HG03571 (cell line): ENCODE measurements around the gene G0S2.

ENCODE experiments used
- ATAC-seq: cut with Tn5 transposase; IDR thresholded peaks from one replicate; pipeline ENCODE4 v1.9.1; 2021; ENCODE audit not compliant: unreplicated experiment

Gene G0S2

GRCh38 chr1:209674957-209675564 lies at the start of gene G0S2:
G0S2 (plus strand) TSS chr1:209675412; CDS start chr1:209675685, 273 bp downstream.
- no peak for ATAC-seq

DNA sequence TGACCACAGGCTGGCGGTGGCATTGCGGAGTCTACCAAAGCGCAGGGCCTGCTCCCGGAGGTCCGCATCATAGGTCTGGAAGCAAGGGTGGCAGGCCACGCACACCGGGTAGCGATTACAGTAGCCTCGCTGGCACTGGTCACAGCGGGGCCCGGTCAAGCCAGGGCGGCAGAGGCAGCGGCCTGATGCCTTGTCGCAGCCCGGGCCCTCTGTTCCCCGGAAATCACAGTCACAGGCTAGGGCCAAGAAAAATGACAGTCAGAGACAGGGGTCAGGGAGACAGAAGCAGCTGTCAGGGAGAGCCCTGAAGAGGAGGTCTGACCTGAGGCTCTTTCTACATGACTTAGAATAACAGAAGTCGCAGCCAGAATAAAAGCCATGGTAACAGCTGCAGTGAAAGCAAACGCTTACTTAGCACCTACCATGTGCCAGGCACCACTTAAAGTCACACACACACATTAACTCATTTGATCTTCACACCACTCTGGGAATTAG lies 49.4 kb upstream of the G0S2 start:
- no peak for ATAC-seq

- no peak for ATAC-seq
Measured at GRCh38 chr1:209626346-209627026, 48.7 kb upstream of the G0S2 start.

GRCh38 chr1:209627027-209627731 lies 48.0 kb upstream of the G0S2 start:
- no peak for ATAC-seq

GRCh38 chr1:209627732-209628196 lies 47.4 kb upstream of the G0S2 start:
- peak; percentile 84 for ATAC-seq

GRCh38 chr1:209628618-209629299 lies 46.5 kb upstream of the G0S2 start:
- ATAC-seq, result no peak

- no peak for ATAC-seq
Measured at GRCh38 chr1:209629621-209630382, 45.4 kb upstream of the G0S2 start.

GRCh38 chr1:209630383-209631225 lies 44.6 kb upstream of the G0S2 start:
- ATAC-seq, result no peak

DNA sequence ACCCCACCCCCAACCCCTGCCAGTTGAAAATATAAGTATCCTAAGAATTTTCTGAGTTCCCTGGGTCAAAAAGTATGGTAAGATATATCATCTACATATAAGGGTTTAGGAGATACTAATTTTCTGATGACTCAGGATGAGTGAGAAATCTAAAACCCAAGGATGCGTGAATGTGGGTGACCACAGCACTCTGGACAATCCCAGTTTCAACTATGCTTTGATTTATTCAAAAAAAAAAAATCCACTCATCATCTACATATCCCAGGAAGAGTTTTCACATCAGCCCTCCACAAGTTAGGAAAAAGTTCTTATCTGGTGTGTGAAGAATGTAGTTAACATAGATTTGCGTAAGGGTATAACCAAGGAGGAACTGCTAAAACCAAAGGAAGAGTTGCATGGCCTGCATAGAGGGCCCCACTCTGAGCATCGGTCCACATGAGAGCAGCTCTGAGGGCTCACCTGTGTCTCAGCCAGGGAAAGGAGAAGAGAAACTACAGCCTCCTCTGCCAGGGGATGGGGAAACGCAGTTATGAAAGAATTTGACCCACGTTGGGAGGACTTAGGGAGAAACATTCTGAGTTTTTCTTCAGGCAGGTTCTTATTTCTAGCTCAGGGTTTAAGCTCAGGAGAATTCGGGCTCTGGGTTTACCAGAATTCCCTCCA lies 41.7 kb upstream of the G0S2 start:
- no peak for ATAC-seq

- ATAC-seq, result no peak
Measured at GRCh38 chr1:209634005-209634737, 41.0 kb upstream of the G0S2 start.

DNA sequence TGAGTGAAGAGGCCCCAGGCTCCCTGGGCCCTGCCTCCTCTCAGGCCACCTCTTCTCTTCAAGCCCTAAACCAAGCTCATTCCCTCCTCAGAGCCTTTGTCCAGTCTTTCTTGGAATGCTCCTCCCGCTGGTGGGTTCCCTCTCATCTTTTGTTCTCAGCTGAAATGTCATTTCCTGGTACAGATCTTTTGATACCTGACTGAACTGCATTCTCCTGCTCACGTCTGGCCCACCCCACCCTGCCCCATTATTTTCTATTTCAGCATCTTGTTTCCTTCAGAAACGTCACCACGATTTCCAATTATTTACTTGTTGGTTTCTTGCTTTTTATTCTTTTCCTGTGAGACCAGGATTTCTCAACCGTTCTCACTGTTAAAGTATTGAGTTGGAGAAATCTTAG lies 39.4 kb upstream of the G0S2 start:
- ATAC-seq, result no peak

GRCh38 chr1:209641832-209642172 lies 33.4 kb upstream of the G0S2 start:
- ATAC-seq, result no peak

DNA sequence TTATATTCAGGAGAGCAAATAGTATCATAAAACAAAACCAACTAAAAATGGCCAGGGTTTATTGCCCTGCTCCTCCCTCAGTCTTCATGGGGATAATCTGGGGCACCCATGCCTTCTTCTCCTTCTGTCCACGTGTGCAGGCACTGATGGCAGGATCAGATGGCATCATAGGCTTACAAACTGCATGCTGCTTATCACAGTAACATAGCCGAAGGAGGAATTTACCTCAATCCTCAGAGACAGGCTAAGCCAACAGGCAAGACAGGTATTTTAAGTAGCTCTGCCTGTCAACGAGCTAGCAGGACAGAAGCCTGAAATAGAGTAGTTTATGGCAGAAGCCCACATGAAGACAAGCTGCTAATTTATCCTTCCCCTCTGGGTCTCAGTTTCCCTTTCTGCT lies 32.4 kb upstream of the G0S2 start:
- ATAC-seq, result no peak

- ATAC-seq, result no peak
Measured at GRCh38 chr1:209643285-209644020, 31.8 kb upstream of the G0S2 start.

DNA sequence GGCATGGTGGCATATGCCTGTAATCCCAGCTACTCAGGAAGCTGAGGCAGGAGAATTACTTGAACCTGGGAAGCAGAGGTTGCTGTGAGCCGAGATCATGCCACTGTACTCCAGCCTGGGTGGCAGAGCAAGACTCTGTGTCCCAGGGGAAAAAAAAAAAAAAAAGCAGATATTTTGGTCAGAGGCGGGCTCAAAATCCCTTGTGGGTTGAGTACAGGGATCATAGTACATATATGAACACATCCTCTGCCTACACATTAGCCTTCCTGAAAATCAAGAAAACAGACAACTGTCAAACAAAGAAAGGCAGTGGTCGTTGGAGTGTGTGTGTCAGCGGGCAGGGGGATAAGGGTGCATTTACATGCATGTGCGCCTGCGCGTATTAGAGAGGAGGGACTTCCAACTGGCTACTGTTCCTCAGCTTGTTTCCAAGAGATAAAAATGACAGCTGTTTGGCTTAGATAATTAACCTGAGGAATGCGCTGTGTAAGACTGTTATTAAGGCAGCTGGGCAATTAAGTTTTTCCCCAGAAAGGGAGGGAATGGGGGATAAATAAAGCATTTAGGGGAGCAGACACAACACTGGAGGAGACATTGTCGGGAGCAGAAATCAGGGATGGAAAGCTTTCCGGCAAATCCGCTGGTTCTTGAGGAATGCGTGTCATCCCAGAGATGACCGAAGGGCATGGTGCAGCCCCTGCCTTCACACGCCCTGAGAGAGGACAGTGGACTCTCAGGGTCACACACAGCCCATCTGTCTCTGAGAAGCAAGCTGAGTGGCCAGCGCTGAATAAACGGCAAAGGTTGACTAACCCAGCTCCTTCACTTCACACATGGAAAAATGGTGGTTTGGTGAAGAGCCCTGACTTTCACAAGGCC lies 29.4 kb upstream of the G0S2 start:
- no peak for ATAC-seq

DNA sequence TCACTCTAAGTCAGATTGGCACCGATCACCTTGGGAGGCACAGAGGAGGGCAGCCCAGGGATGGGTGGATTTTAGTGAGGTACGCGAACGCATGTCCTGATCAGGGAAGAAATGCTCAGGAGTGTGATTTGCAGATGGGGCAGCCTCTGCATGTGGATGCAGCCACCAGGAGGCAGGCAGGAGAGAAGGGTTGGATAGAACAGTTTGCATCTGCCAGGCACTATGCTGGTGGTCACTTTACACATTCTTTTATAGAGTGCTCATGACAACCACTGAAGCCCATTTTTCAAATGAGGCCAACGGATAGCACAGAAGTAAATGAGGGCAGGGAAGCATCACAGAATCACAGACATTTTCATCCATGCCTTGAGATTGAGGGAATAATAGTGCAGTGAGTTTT lies 28.7 kb upstream of the G0S2 start:
- no peak for ATAC-seq

DNA sequence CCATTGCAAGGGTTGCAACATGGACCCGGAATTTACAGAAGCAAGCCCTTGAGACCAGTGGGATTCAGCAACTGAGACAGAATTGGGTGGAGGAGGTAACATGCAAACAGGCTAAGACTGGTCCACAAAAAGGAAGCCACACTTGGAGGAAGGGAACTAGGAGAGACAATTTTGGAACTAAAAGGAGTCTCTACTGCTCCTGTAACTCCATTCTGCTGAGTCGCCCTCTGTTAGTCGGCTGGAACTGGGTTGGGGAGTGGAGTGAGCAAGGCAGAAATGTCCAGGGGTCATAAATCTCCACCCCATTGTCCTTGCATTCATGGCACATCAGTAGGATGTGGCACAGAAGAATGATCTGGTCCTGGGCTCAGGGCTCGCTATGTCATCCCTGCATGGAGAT lies 28.1 kb upstream of the G0S2 start:
- ATAC-seq, result no peak
